Lower lobe of right lung (tissue), 2 donors: ENCODE results near the gene RAB21. TPM values are rescaled to one million over a fixed set of nuclear protein-coding genes. Genes with fewer than 3 reads are reported as not detected.

Experiments
- ATAC-seq, 2 donors: fragments of 200-7000 bp; cut with Tn5 transposase; one replicate each; pipeline ENCODE4 v1.9.1; 2020 to 2022; ENCODE audit warnings: mild to moderate bottlenecking in 2 of 2, moderate library complexity in 2 of 2
- DNase-seq: peaks from one replicate; pipeline ENCODE4 v3.0.0-alpha.2; 2020
- H3K27ac ChIP-seq: fragments of 200-600 bp; one replicate; pipeline ENCODE4 v1.8.0; 2022
- H3K27me3 ChIP-seq: fragments of 200-600 bp; one replicate; pipeline ENCODE4 v1.8.0; 2022; ENCODE audit warnings: low read depth
- H3K36me3 ChIP-seq: fragments of 200-600 bp; one replicate; pipeline ENCODE4 v1.8.0; 2022; ENCODE audit warnings: mild to moderate bottlenecking
- H3K4me1 ChIP-seq: fragments of 200-600 bp; one replicate; pipeline ENCODE4 v1.8.0; 2022
- H3K4me3 ChIP-seq: fragments of 200-600 bp; one replicate; pipeline ENCODE4 v1.8.0; 2022; ENCODE audit warnings: mild to moderate bottlenecking
- H3K9me3 ChIP-seq: fragments of 200-600 bp; one replicate; pipeline ENCODE4 v1.8.0; 2022
- intact Hi-C: fragments of 100-400 bp; cut with DNase I; formaldehyde crosslinking; loops from one replicate; pipeline ENCODE4 v1.11.0; 2022
- long read RNA-seq: library from polyadenylated mRNA; unstranded; transcript quantifications from one replicate; pipeline ENCODE4 v2.0.0, GENCODE V29; 2021
- total RNA-seq: library from RNA; stranded (reverse); fragmentation: NEBNext Ultra II Directional; extraction: Animal tissue kit (Norgen Biotek cat#: 25700); gene quantifications from one replicate; pipeline ENCODE4 v1.2.1, GENCODE V29; 2021
- TF ChIP-seq, protein P1 (sequence below): fragments of 200-600 bp; IDR thresholded peaks from one replicate; pipeline ENCODE4 v1.8.0; 2022; ENCODE audit warnings: antibody characterized with exemption, mild to moderate bottlenecking
- donor health status: DM: no; HTN: yes; CAD: no; lungs with severe emphysema.

The RAB21 gene, protein sequence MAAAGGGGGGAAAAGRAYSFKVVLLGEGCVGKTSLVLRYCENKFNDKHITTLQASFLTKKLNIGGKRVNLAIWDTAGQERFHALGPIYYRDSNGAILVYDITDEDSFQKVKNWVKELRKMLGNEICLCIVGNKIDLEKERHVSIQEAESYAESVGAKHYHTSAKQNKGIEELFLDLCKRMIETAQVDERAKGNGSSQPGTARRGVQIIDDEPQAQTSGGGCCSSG
- 67.1 TPM for total RNA-seq
- long read RNA-seq, full-length matches to known transcripts = 70 of 89 reads
- long read RNA-seq, partial matches to known transcripts = 0 of 89 reads
- long read RNA-seq, other reads (novel, unspliced or antisense) = 19 of 89 reads

DNA sequence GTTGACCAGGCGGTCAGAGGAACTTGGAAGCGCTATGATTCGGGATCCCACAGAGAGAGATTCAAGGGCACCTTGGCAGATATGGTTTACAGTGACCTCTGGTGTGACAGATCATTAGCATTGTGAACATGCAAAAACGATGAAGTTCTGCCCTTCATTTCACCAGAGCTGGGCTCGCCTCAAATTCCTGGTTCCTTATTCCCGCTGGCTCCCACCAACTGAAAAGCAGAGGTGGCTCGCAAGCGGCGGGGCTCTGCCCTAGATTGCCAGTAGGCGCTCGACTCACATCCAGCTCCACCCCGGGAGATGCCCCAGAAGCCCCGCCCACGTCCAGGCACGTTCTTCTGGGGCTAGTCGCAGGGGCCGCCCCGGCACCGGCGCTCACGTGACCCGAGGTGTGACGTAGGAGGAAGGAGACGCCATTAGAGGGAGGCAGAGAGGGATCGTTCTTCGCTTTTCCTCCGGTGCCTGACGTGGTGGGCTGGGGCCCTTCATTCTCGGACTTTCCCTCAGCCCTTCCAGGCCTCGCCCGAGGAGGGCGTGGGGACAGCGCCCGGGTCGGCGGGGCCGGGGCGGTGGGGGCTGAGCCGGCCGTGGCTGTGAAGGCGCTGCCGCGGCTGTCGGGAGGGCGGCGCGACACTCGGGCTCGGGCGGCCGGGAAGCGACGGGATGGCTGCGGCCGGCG, at the start of gene RAB21:
RAB21 (plus strand) TSS at position 403 of the 685 bp plus-strand sequence; CDS start at position 670, 267 bp downstream.
- DNase-seq (peak; percentile 98), ATAC-seq (peak; percentile 97 to 98)
- intact Hi-C loops = no loop called here
- Histone ChIP-seq H3K4me3 (peak within 1 kb of the TSS; percentile 89), H3K27me3 (no peaks in the 10 kb centered on the region), H3K27ac (peak within 1 kb of the TSS; percentile 96), H3K4me1 (peaks cover 25% of the 10 kb centered on the region), H3K36me3 (peaks cover 1% of the 10 kb centered on the region), H3K9me3 (peaks cover 11% of the 10 kb centered on the region)
- TF ChIP-seq, protein P1, sequence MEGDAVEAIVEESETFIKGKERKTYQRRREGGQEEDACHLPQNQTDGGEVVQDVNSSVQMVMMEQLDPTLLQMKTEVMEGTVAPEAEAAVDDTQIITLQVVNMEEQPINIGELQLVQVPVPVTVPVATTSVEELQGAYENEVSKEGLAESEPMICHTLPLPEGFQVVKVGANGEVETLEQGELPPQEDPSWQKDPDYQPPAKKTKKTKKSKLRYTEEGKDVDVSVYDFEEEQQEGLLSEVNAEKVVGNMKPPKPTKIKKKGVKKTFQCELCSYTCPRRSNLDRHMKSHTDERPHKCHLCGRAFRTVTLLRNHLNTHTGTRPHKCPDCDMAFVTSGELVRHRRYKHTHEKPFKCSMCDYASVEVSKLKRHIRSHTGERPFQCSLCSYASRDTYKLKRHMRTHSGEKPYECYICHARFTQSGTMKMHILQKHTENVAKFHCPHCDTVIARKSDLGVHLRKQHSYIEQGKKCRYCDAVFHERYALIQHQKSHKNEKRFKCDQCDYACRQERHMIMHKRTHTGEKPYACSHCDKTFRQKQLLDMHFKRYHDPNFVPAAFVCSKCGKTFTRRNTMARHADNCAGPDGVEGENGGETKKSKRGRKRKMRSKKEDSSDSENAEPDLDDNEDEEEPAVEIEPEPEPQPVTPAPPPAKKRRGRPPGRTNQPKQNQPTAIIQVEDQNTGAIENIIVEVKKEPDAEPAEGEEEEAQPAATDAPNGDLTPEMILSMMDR = peak; percentile 28

DNA sequence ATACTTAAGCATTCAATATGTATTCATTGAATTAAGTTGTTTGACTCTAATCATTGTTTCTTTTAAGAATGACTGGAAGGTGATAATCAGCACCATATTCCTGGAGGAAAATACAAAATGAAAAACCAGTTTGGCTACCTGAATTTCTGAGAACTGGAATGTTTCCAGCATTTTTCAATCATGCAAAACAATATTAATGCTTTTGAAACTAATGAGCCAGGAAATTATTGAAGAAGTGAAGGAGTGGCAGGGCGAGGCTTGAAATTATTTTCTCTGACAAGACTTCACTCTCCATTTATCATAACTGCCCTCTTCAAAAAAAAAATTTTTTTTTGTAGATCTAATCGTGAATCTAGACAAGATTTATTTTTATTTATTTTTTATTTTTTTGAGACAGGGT, 49.7 kb upstream of the RAB21 start:
- Histone ChIP-seq H3K4me1 (no peaks in the 10 kb centered on the region), H3K36me3 (peaks cover 28% of the 10 kb centered on the region), H3K27ac (no peak overlapping the region), H3K9me3 (no peaks in the 10 kb centered on the region), H3K27me3 (no peaks in the 10 kb centered on the region), H3K4me3 (no peak overlapping the region)
- intact Hi-C loops = no loop called here
- no peak for DNase-seq
- ATAC-seq = no peak
- TF ChIP-seq, protein P1 = no peak

DNA sequence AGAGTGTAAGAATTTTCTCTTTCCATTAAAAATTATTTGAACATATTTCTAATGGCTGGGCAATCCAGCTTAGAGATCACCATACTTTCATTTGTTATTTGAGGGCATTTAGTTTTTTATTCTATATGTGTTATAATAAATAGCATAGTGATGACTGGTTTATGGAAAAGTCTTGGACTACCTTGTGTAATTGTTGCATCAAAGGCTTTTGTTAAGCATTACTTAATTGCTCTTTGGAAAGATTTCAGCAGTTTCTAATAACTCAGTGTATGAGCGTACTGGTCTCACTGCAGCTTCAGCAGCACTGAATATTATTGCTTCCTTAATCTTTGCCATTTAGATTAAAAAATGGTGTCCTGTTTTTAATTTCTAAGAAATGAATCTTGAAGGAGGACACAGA, 46.0 kb upstream of the RAB21 start:
- no peak for DNase-seq
- Histone ChIP-seq H3K27me3 (no peaks in the 10 kb centered on the region), H3K27ac (no peak overlapping the region), H3K4me1 (no peaks in the 10 kb centered on the region), H3K36me3 (peaks cover 12% of the 10 kb centered on the region), H3K4me3 (no peak overlapping the region), H3K9me3 (no peaks in the 10 kb centered on the region)
- no peak for ATAC-seq
- TF ChIP-seq, protein P1 = no peak
- intact Hi-C loops = no loop called here

DNA sequence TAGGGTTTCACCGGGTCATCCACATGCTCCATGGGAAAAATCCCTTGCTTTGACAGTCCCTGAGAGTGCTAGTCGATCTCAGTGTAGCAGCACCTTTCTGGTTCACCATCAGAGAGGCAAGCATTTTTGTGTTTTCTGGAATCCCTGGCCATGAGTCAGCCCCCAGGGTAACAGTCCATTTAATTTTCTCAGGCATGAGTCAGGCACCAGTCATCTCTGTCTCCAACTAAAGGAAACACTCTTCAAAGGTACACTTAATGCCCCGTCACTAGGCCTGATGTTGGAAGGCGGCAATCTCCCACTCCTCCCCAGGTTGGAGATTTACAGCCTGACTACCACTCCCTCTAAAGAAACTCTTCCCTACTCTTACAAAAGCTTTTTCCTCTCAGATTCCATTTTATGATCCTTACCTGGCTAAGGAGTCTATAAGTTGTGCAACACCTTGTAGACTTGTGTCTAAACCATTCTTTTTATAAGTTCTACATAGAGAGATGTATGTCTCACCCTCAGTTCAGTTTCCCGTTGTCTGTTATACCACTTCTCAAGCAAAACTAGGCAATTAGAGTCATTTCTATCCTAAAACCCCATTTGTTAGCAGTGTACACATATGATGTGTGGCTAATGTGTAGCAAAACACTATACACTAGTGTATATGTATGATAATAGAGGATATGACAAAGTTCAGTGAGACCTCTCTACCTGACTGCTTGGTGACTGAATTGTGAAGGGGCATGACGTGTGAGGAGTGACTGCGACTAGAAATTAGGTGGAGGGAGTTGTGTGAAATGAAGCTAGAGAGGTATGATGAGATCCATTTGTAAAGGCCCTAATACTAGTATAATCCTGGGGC, 44.2 kb upstream of the RAB21 start:
- H3K36me3 ChIP-seq = peaks cover 3% of the 10 kb centered on the region
- DNase-seq (no peak), ATAC-seq (no peak)
- intact Hi-C loops = no loop called here
- no peaks in the 10 kb centered on the region for H3K9me3 ChIP-seq
- no peak overlapping the region for H3K4me3 ChIP-seq
- TF ChIP-seq, protein P1 = no peak
- H3K4me1 ChIP-seq = no peaks in the 10 kb centered on the region
- H3K27me3 ChIP-seq = no peaks in the 10 kb centered on the region
- H3K27ac ChIP-seq = no peak overlapping the region

DNA sequence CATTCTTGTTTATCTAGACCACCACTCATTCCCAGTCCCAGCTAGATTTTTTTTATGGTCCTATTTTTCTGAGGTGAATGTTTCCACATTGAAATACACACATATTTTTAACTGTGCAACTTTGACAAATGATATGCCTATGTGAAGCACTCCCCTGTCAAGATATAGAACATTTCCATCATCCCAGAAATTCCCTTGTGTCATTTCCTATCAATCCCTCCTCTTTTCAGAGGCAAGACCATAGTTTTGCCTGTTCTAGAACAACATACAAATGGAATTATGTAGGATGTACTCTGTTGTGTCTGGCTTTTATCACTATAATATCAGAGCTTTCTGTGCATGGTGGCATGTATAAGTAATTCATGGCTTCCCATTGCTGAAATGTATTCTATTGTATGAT, 36.1 kb upstream of the RAB21 start:
- Histone ChIP-seq H3K36me3 (no peaks in the 10 kb centered on the region), H3K27ac (no peak overlapping the region), H3K9me3 (no peaks in the 10 kb centered on the region), H3K4me3 (no peak overlapping the region), H3K27me3 (no peaks in the 10 kb centered on the region), H3K4me1 (no peaks in the 10 kb centered on the region)
- DNase-seq (no peak), ATAC-seq (no peak)
- intact Hi-C loops = no loop called here
- TF ChIP-seq, protein P1 = no peak
